ENCODE data around the gene ARHGEF33.

The ARHGEF33 gene

DNA sequence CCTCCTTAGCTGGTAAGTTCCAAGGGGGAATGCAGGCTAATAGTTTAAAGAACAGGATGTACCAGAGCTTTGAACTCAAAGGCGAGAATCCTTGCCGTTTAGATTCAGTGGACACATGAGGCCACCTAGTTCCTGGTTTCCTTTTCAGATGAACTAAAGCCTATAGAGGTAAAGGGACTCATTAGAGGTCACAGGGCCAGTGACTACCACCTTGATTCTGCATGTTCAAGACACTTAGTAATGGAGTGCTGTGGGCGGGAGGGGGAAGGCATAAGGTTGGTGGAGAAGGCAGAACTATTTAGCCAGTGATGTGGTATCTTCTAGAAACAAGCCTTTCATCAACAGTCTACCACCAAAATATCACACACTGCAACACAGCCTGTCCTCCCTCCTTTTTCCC lies 47.9 kb downstream of the ARHGEF33 start:
- Histone ChIP-seq H3K4me3 (ENCODE audit: severe bottlenecking) (no peak overlapping the region), H3K4me1 (ENCODE audit: insufficient read depth, poor library complexity, severe bottlenecking) (no peaks in the 10 kb centered on the region), H3K27me3 (ENCODE audit: insufficient read depth, poor library complexity, severe bottlenecking) (no peaks in the 10 kb centered on the region), H3K27ac (ENCODE audit: poor library complexity, severe bottlenecking) (no peak overlapping the region), H3K9me3 (ENCODE audit: severe bottlenecking) (no peaks in the 10 kb centered on the region), H3K36me3 (ENCODE audit: low read depth) (no peaks in the 10 kb centered on the region)
- TF ChIP-seq, protein P1, sequence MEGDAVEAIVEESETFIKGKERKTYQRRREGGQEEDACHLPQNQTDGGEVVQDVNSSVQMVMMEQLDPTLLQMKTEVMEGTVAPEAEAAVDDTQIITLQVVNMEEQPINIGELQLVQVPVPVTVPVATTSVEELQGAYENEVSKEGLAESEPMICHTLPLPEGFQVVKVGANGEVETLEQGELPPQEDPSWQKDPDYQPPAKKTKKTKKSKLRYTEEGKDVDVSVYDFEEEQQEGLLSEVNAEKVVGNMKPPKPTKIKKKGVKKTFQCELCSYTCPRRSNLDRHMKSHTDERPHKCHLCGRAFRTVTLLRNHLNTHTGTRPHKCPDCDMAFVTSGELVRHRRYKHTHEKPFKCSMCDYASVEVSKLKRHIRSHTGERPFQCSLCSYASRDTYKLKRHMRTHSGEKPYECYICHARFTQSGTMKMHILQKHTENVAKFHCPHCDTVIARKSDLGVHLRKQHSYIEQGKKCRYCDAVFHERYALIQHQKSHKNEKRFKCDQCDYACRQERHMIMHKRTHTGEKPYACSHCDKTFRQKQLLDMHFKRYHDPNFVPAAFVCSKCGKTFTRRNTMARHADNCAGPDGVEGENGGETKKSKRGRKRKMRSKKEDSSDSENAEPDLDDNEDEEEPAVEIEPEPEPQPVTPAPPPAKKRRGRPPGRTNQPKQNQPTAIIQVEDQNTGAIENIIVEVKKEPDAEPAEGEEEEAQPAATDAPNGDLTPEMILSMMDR (IDR thresholded peaks at IDR 0.05; ENCODE audit: poor library complexity, severe bottlenecking) = no peak
- no peak for DNase-seq (ENCODE audit: low spot score)
- ATAC-seq (ENCODE audit: low read depth) = no peak

DNA sequence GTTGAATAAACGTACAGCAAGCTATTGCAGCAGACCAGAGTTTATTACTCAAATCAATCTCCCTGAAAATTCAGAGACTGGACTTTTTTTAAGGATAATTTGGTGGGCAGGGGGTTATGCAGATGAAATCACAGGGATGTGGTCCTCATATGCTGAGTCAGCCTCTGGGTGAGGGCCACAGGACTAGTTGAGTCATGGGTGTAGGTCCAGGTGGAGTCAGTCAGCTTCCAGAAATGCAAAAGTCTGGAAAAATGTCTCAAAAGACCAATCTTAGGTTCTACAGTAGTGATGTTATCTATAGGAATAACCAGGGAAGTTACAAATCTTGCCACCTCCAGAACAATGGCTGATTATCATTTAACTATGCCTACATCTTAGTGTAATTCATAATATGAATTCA lies 51.1 kb downstream of the ARHGEF33 start:
- no peak overlapping the region for H3K27ac ChIP-seq (ENCODE audit: poor library complexity, severe bottlenecking)
- no peaks in the 10 kb centered on the region for H3K27me3 ChIP-seq (ENCODE audit: insufficient read depth, poor library complexity, severe bottlenecking)
- H3K9me3 ChIP-seq (ENCODE audit: severe bottlenecking) = no peaks in the 10 kb centered on the region
- DNase-seq (ENCODE audit: low spot score) = no peak
- ATAC-seq (ENCODE audit: low read depth) = no peak
- H3K4me3 ChIP-seq (ENCODE audit: severe bottlenecking) = no peak overlapping the region
- no peaks in the 10 kb centered on the region for H3K4me1 ChIP-seq (ENCODE audit: insufficient read depth, poor library complexity, severe bottlenecking)
- no peaks in the 10 kb centered on the region for H3K36me3 ChIP-seq (ENCODE audit: low read depth)
- TF ChIP-seq, protein P1 (IDR thresholded peaks at IDR 0.05; ENCODE audit: poor library complexity, severe bottlenecking) = no peak

DNA sequence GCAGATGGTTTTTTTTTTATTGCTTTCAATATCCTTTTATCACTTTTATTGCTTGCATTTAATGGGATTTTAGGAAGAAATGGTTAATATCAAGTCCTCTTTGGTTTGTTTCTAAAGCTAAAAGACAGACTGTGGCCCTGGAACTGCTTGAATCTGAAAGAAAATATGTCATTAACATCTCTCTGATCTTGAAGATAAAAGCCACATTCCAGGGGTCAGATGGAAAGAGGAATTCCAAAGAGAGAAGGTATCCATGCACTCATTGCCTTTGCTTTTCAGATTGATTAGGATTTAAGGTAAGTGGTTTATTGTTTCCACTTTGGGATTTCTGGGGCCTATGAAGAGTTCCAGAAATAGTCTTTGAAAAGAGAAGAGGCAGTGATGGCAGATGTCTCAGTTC lies 54.1 kb downstream of the ARHGEF33 start:
- TF ChIP-seq, protein P1 (IDR thresholded peaks at IDR 0.05; ENCODE audit: poor library complexity, severe bottlenecking) = no peak
- H3K4me1 ChIP-seq (ENCODE audit: insufficient read depth, poor library complexity, severe bottlenecking) = no peaks in the 10 kb centered on the region
- H3K36me3 ChIP-seq (ENCODE audit: low read depth) = no peaks in the 10 kb centered on the region
- ATAC-seq (ENCODE audit: low read depth) (no peak), DNase-seq (ENCODE audit: low spot score) (no peak)
- H3K4me3 ChIP-seq (ENCODE audit: severe bottlenecking) = no peak overlapping the region
- H3K27ac ChIP-seq (ENCODE audit: poor library complexity, severe bottlenecking) = no peak overlapping the region
- H3K27me3 ChIP-seq (ENCODE audit: insufficient read depth, poor library complexity, severe bottlenecking) = no peaks in the 10 kb centered on the region
- no peaks in the 10 kb centered on the region for H3K9me3 ChIP-seq (ENCODE audit: severe bottlenecking)

DNA sequence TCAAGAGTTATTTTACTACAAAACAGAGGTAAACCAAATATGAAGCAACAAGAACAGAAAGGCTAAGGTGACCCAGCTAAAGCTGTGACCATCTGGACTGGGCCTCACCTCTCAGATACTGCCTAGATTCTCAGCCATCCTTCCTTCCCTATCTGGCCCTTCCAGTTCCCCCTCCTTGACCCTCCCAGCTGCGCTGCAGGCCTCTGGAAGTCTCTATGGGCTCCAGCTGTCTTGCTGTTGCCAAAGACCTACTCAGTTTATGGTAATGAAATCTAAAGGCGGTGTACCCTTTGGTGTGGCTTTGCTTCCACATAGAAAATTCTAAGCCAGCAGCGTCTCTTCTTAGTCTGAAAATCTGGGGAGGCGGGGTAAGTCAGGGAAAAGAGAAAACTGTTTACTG lies 55.7 kb downstream of the ARHGEF33 start:
- Histone ChIP-seq H3K4me3 (ENCODE audit: severe bottlenecking) (no peak overlapping the region), H3K4me1 (ENCODE audit: insufficient read depth, poor library complexity, severe bottlenecking) (no peaks in the 10 kb centered on the region), H3K27me3 (ENCODE audit: insufficient read depth, poor library complexity, severe bottlenecking) (no peaks in the 10 kb centered on the region), H3K27ac (ENCODE audit: poor library complexity, severe bottlenecking) (no peak overlapping the region), H3K9me3 (ENCODE audit: severe bottlenecking) (no peaks in the 10 kb centered on the region), H3K36me3 (ENCODE audit: low read depth) (no peaks in the 10 kb centered on the region)
- DNase-seq (ENCODE audit: low spot score) (no peak), ATAC-seq (ENCODE audit: low read depth) (no peak)
- TF ChIP-seq, protein P1 (IDR thresholded peaks at IDR 0.05; ENCODE audit: poor library complexity, severe bottlenecking) = no peak

DNA sequence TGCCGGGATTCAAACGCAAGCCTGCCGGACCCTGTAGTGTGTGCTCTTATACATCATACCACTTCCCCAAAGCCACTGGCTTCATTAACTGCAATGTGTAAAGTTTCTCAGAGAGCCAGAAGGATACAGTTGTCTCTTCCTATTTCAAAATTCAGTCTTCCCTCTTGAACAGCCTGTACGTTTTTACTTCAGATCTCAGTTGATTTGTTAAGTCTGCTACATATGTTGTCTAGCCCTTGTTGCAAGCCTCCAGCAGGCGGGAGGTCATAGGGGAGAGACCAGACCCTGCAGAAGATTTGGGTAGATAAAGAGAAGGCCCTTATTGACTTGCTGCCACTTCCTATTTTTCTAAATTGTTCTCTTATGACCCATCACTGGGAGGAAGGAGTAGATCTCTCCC lies 56.2 kb downstream of the ARHGEF33 start:
- H3K27ac ChIP-seq (ENCODE audit: poor library complexity, severe bottlenecking) = no peak overlapping the region
- DNase-seq (ENCODE audit: low spot score) (no peak), ATAC-seq (ENCODE audit: low read depth) (no peak)
- no peaks in the 10 kb centered on the region for H3K27me3 ChIP-seq (ENCODE audit: insufficient read depth, poor library complexity, severe bottlenecking)
- H3K9me3 ChIP-seq (ENCODE audit: severe bottlenecking) = no peaks in the 10 kb centered on the region
- H3K36me3 ChIP-seq (ENCODE audit: low read depth) = no peaks in the 10 kb centered on the region
- no peaks in the 10 kb centered on the region for H3K4me1 ChIP-seq (ENCODE audit: insufficient read depth, poor library complexity, severe bottlenecking)
- H3K4me3 ChIP-seq (ENCODE audit: severe bottlenecking) = no peak overlapping the region
- TF ChIP-seq, protein P1 (IDR thresholded peaks at IDR 0.05; ENCODE audit: poor library complexity, severe bottlenecking) = no peak
